A549 (cell line): ENCODE measurements around the gene RLN3. TPM values are rescaled to one million over a fixed set of nuclear protein-coding genes. Genes with fewer than 3 reads are reported as not detected.

Experiments
- ATAC-seq, 2 experiments: fragments of 200-7000 bp in 1 of 2; fragments of >200 bp in 1 of 2; cut with Nextera tagmentation in 1 of 2; cut with Tn5 transposase in 1 of 2; 3 replicates each; pipeline versions ENCODE4 v1.8.0 to v1.9.1; 2018 to 2020; ENCODE audit warnings: mild to moderate bottlenecking in 1 of 2, moderate library complexity in 1 of 2
- CTCF ChIA-PET: fragments of 300-600 bp; sonication (Branson Sonifier 250); formaldehyde crosslinking; extraction: SDS; loops from one replicate; lab custom pipeline; 2021; ENCODE audit warnings: antibody characterized with exemption, inconsistent platforms; lab: Yijun Ruan, JAX
- POLR2A ChIA-PET: fragments of 350-600 bp; formaldehyde crosslinking; extraction: SDS; loops from one replicate; lab custom pipeline; 2021; ENCODE audit warnings: antibody characterized with exemption, inconsistent platforms; lab: Yijun Ruan, JAX
- DNase-seq, 2 experiments: peaks; one replicate each; pipeline versions ENCODE4 v3.0.0 to v3.0.0-alpha.2; 2011 to 2016; ENCODE audit warnings: low read depth in 1 of 2, low spot score in 1 of 2
- FAIRE-seq: peaks from 2 replicates; lab custom pipeline; 2011; peaks lifted over from hg19 to GRCh38; lab: Jason Lieb, UNC
- H3K27ac ChIP-seq, 2 experiments: fragments of >200 bp; sonication (Bioruptor Twin); formaldehyde crosslinking; 3 replicates each; pipeline ENCODE4 v1.5.1; 2016 to 2017
- H3K4me1 ChIP-seq: fragments of >200 bp; sonication (Bioruptor Twin); formaldehyde crosslinking; 3 replicates; pipeline ENCODE4 v1.6.1; 2016
- H3K4me2 ChIP-seq: fragments of >200 bp; sonication (Bioruptor Twin); formaldehyde crosslinking; 3 replicates; pipeline ENCODE4 v1.6.1; 2016
- H3K4me3 ChIP-seq: fragments of >200 bp; sonication (Bioruptor Twin); formaldehyde crosslinking; 3 replicates; pipeline ENCODE4 v1.5.1; 2016
- H3K9me3 ChIP-seq: fragments of >200 bp; sonication (Bioruptor Twin); formaldehyde crosslinking; 3 replicates; pipeline ENCODE4 v1.6.1; 2016
- BHLHE40 ChIP-seq: IDR thresholded peaks from 2 replicates; pipeline ENCODE4 v1.6.1; 2012; ENCODE audit warnings: low read depth, low read length, inconsistent platforms
- EHMT2 ChIP-seq: fragments of 200-600 bp; sonication (generic); IDR thresholded peaks from 2 replicates; pipeline ENCODE4 v1.6.1; 2016; ENCODE audit warnings: antibody characterized with exemption, low read depth, mild to moderate bottlenecking, moderate library complexity
- EP300 ChIP-seq, 2 experiments: fragments of >200 bp; sonication (Bioruptor Twin); formaldehyde crosslinking; IDR thresholded peaks; 2 replicates in 1 of 2; 3 replicates in 1 of 2; pipeline ENCODE4 v1.6.1; 2016 to 2017
- ESRRA ChIP-seq: fragments of 150-350 bp; IDR thresholded peaks from 2 replicates; pipeline ENCODE4 v1.6.1; 2014; ENCODE audit warnings: mild to moderate bottlenecking, low read length, borderline replicate concordance
- FOXS1 ChIP-seq: fragments of 250-450 bp; sonication (Bioruptor Pico); IDR thresholded peaks from 2 replicates; pipeline ENCODE4 v1.5.0; 2020; ENCODE audit warnings: mild to moderate bottlenecking, moderate library complexity
- GATA3 ChIP-seq: IDR thresholded peaks from 2 replicates; pipeline ENCODE4 v1.6.1; 2012; ENCODE audit warnings: borderline replicate concordance
- HDAC2 ChIP-seq: fragments of 200-600 bp; sonication (generic); IDR thresholded peaks from 2 replicates; pipeline ENCODE4 v1.6.1; 2016
- JUN ChIP-seq, 2 experiments: fragments of >200 bp; sonication (Bioruptor Twin); formaldehyde crosslinking; IDR thresholded peaks; 2 replicates in 1 of 2; 3 replicates in 1 of 2; pipeline ENCODE4 v1.6.1; 2016 to 2017
- KDM1A ChIP-seq: fragments of 200-600 bp; sonication (generic); IDR thresholded peaks from 2 replicates; pipeline ENCODE4 v1.6.1; 2016; ENCODE audit warnings: low read depth, mild to moderate bottlenecking
- MAFK ChIP-seq: fragments of 450-650 bp; IDR thresholded peaks from 2 replicates; pipeline ENCODE4 v1.6.1; 2014; ENCODE audit not compliant: partially characterized antibody
- NFE2L2 ChIP-seq: fragments of 150-350 bp; conservative IDR thresholded peaks from 2 replicates; pipeline ENCODE4 v1.6.1; 2014; ENCODE audit warnings: low read length
- NR3C1 ChIP-seq: fragments of >200 bp; sonication (Bioruptor Twin); formaldehyde crosslinking; IDR thresholded peaks from 3 replicates; pipeline ENCODE4 v1.6.1; 2017
- PHF8 ChIP-seq: fragments of 200-600 bp; sonication (generic); IDR thresholded peaks from 2 replicates; pipeline ENCODE4 v1.6.1; 2016; ENCODE audit warnings: low read depth, mild to moderate bottlenecking, antibody characterized with exemption, moderate library complexity, borderline replicate concordance
- RCOR1 ChIP-seq: fragments of 150-350 bp; IDR thresholded peaks from 2 replicates; pipeline ENCODE4 v1.6.1; 2014; ENCODE audit warnings: antibody characterized with exemption, low read length, low read depth
- RFX5 ChIP-seq: fragments of 450-650 bp; IDR thresholded peaks from 2 replicates; pipeline ENCODE4 v1.7.1; 2014; ENCODE audit warnings: antibody characterized with exemption, mild to moderate bottlenecking, moderate library complexity
- RNF2 ChIP-seq: fragments of 200-600 bp; sonication (generic); IDR thresholded peaks from 2 replicates; pipeline ENCODE4 v1.6.1; 2016; ENCODE audit warnings: low read depth, mild to moderate bottlenecking, antibody characterized with exemption, moderate library complexity, borderline replicate concordance
- WGBS: methylation state at CpG from one replicate; pipeline ENCODE4 v1.1.6; 2017; ENCODE audit errors: missing lambda C conversion rate; 5-methylcytosine and 5-hydroxymethylcytosine counted together
- polyA plus RNA-seq, 4 experiments: library from polyadenylated mRNA; depleted of rRNA in 3 of 4; stranded (reverse); fragments of >200 nt; fragmentation: RNase III in 1 of 4; extraction: RNeasy Plus Mini Kit Qiagen cat#74134 plus additional on column Dnase treatment in 1 of 4; gene quantifications; 2 replicates in 3 of 4; 3 replicates in 1 of 4; pipeline ENCODE4 v1.2.3, GENCODE V29; 2011 to 2017
- TF ChIP-seq, protein P1 (sequence below): IDR thresholded peaks from 2 replicates; pipeline ENCODE4 v1.6.1; 2012; ENCODE audit warnings: low read depth, borderline replicate concordance
- TF ChIP-seq, protein P2 (sequence below): fragments of 450-650 bp; IDR thresholded peaks from 2 replicates; pipeline ENCODE4 v1.6.1; 2014; ENCODE audit warnings: antibody characterized with exemption
- TF ChIP-seq, protein P3 (sequence below): IDR thresholded peaks from 2 replicates; pipeline ENCODE4 v1.6.1; 2012

RLN3 gene
- polyA plus RNA-seq, 2 of the 4 experiments (the other 2 are of a cell fraction) = not detected

DNA sequence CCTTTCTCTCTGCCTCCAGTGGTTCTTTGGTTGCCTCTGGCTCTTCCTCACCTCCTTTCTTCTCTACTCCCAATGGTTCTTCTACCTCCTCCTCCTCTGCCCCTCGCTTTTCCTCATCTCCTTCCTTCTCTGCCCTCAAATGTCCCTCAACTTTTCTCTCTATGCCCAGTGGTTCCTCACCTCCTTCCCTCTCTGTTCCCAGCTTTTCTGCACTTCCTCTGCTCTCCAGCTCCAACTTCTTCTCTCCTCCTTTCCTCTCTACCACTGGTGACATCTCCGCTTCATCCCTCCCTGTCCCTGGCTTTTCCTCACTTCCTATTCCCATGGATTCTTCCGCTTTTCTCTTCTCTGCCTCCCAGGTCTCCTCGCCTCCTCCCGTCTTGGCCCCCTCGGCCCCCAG is 26.2 kb downstream of the RLN3 start:
- Histone ChIP-seq H3K4me3 (no peak overlapping the region), H3K4me1 (peaks cover 10% of the 10 kb centered on the region), H3K4me2 (no peak overlapping the region), H3K27ac (no peak overlapping the region), H3K9me3 (no peaks in the 10 kb centered on the region)
- no peak for ATAC-seq
- TF ChIP-seq RFX5 (no peak), GATA3 (no peak), NR3C1 (no peak)
- POLR2A ChIA-PET = no interaction called here
- 92% methylated on average over 6 of the region's 6 CpGs for WGBS
- CTCF ChIA-PET = interaction anchor here (1.1 to 1.4 kb wide), 3 partner anchors 11 to 101 kb away, joined by 3 to 6 read pairs (median 4); partner anchors contain the start of gene ASF1B
- FAIRE-seq = no peak
- no peak for DNase-seq

DNA sequence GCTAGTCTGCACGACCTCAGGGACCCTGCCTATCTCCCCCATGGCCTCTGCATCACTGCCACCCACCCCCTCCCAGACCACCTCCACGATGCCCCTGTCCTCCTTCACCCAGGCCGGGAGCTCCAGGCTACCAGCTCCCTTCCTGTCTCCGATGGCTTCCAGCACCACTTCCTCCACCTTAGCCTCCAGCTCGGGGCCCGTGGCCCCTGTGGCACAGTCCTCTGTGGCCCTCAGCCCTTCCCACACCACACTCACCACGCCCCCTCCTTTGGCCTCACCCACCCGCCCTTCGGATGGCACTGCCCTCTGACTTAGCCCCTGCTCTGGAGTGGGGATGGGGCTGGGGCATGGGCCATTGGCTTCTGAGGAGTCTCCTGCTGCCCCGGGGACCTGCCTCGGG is 26.8 kb downstream of the RLN3 start:
- 43% methylated on average over 5 of the region's 11 CpGs for WGBS
- Histone ChIP-seq H3K4me3 (no peak overlapping the region), H3K9me3 (no peaks in the 10 kb centered on the region), H3K4me2 (no peak overlapping the region), H3K27ac (no peak overlapping the region), H3K4me1 (peaks cover 10% of the 10 kb centered on the region)
- ChIA-PET CTCF (interaction anchor here (1.1 to 1.4 kb wide), 3 partner anchors 12 to 102 kb away, joined by 3 to 6 read pairs (median 4); partner anchors contain the start of gene ASF1B), POLR2A (interaction anchor here (0.6 kb wide), 1 partner anchor 9 kb away, joined by 3 read pairs; no protein-coding TSS in a partner anchor)
- FAIRE-seq = no peak
- no peak for DNase-seq
- TF ChIP-seq RFX5 (no peak), ESRRA (no peak), MAFK (no peak), JUN (IDR thresholded peaks at IDR 0.05) (no peak), FOXS1 (no peak), EP300 (IDR thresholded peaks at IDR 0.05) (no peak), NFE2L2 (no peak), BHLHE40 (no peak), EHMT2 (no peak), RCOR1 (no peak), RNF2 (no peak)
- TF ChIP-seq, protein P1, sequence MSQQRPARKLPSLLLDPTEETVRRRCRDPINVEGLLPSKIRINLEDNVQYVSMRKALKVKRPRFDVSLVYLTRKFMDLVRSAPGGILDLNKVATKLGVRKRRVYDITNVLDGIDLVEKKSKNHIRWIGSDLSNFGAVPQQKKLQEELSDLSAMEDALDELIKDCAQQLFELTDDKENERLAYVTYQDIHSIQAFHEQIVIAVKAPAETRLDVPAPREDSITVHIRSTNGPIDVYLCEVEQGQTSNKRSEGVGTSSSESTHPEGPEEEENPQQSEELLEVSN = no peak
- ATAC-seq = no peak

DNA sequence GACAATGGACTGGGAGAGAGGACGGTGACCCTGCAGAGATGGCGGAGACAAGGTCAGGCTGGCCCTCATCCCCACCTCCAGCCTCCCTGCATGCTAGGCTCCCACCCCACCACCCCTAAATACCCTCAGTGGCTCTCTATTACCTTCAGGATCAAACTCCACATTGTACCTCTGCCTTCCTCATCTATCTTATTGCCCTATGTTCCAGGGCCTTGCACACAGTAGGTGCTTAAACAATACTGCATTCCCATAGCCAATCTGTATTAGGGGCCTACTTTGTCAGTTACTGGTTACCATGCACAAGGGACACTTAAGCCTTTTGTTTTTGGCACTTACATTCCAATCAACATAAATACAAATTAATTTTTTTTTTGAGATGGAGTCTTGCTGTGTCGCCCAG is 27.4 kb downstream of the RLN3 start:
- TF ChIP-seq, protein P2, sequence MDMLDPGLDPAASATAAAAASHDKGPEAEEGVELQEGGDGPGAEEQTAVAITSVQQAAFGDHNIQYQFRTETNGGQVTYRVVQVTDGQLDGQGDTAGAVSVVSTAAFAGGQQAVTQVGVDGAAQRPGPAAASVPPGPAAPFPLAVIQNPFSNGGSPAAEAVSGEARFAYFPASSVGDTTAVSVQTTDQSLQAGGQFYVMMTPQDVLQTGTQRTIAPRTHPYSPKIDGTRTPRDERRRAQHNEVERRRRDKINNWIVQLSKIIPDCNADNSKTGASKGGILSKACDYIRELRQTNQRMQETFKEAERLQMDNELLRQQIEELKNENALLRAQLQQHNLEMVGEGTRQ = no peak
- no peak for TF ChIP-seq PHF8
- no peak for TF ChIP-seq HDAC2
- FAIRE-seq = no peak

DNA sequence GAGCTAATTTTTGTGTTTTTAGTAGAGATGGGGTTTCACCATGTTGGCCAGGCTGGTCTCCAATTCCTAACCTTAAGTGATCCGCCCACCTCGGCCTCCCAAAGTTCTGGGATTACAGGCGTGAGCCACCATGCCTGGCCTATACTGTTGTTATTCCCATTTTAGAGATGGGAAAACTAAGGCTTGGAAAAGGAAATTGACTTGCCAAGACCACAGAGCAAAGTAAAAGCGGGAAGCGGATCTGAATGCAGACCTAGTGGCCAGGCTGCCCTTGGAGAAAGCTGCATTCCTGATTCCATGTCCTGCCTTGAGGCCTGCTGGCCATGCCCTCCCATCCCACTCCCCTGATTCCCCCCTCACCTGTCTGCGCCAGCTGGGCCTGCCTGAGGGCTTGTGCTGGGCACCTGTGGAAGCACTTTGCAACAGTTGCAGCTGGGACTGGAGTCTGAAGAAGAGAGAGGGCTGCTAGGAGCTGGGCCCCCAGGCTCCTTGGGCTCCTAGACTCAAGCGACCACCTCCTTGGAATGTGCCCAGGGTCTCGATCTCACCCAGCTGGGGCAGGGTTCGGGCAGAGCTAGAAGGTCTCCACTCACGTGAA is 28.2 kb downstream of the RLN3 start:
- ChIA-PET CTCF (interaction anchor here (1.0 to 8.8 kb wide), 5 partner anchors 11 to 97 kb away, joined by 3 to 93 read pairs (median 5); partner anchors contain the start of gene MISP3), POLR2A (interaction anchor here (1.5 kb wide), 1 partner anchor 16 kb away, joined by 4 read pairs; the partner anchor contains the start of gene MISP3)
- TF ChIP-seq KDM1A = peak; percentile 47; the same call in 1 of the 2 replicates
- no peak for TF ChIP-seq NR3C1
- TF ChIP-seq, protein P3, sequence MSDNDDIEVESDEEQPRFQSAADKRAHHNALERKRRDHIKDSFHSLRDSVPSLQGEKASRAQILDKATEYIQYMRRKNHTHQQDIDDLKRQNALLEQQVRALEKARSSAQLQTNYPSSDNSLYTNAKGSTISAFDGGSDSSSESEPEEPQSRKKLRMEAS = no peak
- Histone ChIP-seq H3K27ac (no peak overlapping the region), H3K4me1 (peaks cover 10% of the 10 kb centered on the region), H3K9me3 (no peaks in the 10 kb centered on the region), H3K4me3 (no peak overlapping the region), H3K4me2 (no peak overlapping the region)
- no peak for DNase-seq
- 93% methylated on average over 7 of the region's 10 CpGs for WGBS
- FAIRE-seq = no peak
- ATAC-seq = no peak

More for the DNA sequence above, 27.4 kb downstream of the RLN3 start:
- Histone ChIP-seq H3K27ac (no peak overlapping the region), H3K4me3 (no peak overlapping the region), H3K9me3 (no peaks in the 10 kb centered on the region), H3K4me1 (peaks cover 10% of the 10 kb centered on the region), H3K4me2 (no peak overlapping the region)
- ChIA-PET CTCF (interaction anchor here (1.5 to 8.8 kb wide), 3 partner anchors 10 to 16 kb away, joined by 5 to 93 read pairs (median 5); partner anchors contain the start of gene MISP3), POLR2A (no interaction called here)
- 81% methylated on average over 3 of the region's 3 CpGs for WGBS
- no peak for DNase-seq
- no peak for ATAC-seq
